Keratinocyte (primary cell): Measurements from ENCODE around the gene PDE6A. TPM values are rescaled to one million over a fixed set of nuclear protein-coding genes. Genes with fewer than 3 reads are reported as not detected.

Experiments used
- DNase-seq: peaks from one replicate; pipeline ENCODE4 v3.0.0-alpha.2; 2011; ENCODE audit warnings: low read depth, missing footprints, low spot score
- FAIRE-seq: peaks from 2 replicates; lab custom pipeline; 2011; peaks lifted over from hg19 to GRCh38; lab: Jason Lieb, UNC
- H2AFZ ChIP-seq: 2 replicates; pipeline ENCODE4 v1.6.0; 2012; ENCODE audit warnings: low read length, control low read depth, inconsistent platforms; ENCODE audit not compliant: control insufficient read depth
- H3K27ac ChIP-seq: 2 replicates; pipeline ENCODE4 v1.5.1; 2011; ENCODE audit warnings: low read length; ENCODE audit not compliant: control insufficient read depth, insufficient read depth
- H3K27me3 ChIP-seq: 3 replicates; pipeline ENCODE4 v1.6.0; 2011; ENCODE audit warnings: low read length; ENCODE audit not compliant: control insufficient read depth, insufficient read depth; ENCODE audit errors: extremely low read depth
- H3K36me3 ChIP-seq, 2 experiments: 2 replicates in 1 of 2; 3 replicates in 1 of 2; pipeline ENCODE4 v1.5.1; 2011; ENCODE audit warnings: low read length in 2 of 2, mild to moderate bottlenecking in 1 of 2; ENCODE audit not compliant: control insufficient read depth in 2 of 2, insufficient read depth in 2 of 2; ENCODE audit errors: extremely low read depth in 1 of 2
- H3K4me1 ChIP-seq: 3 replicates; pipeline ENCODE4 v1.5.1; 2011; ENCODE audit warnings: low read length; ENCODE audit not compliant: control insufficient read depth, insufficient read depth; ENCODE audit errors: extremely low read depth
- H3K4me2 ChIP-seq: 3 replicates; pipeline ENCODE4 v1.6.0; 2011; ENCODE audit warnings: low read depth, low read length; ENCODE audit not compliant: control insufficient read depth, insufficient read depth; ENCODE audit errors: extremely low read depth
- H3K4me3 ChIP-seq, 3 experiments: fragments of 200-600 bp in 1 of 3; sonication (generic) in 1 of 3; 2 replicates in 2 of 3; 3 replicates in 1 of 3; pipeline ENCODE4 v1.5.1; 2011 to 2016; ENCODE audit warnings: low read length in 3 of 3, mild to moderate bottlenecking in 3 of 3, control low read depth in 2 of 3, inconsistent platforms in 1 of 3, low read depth in 1 of 3, mixed read lengths in 1 of 3, mixed run types in 1 of 3, moderate library complexity in 1 of 3; ENCODE audit not compliant: control insufficient read depth in 2 of 3, insufficient read depth in 2 of 3; ENCODE audit errors: extremely low read depth in 1 of 3
- H3K79me2 ChIP-seq: 2 replicates; pipeline ENCODE4 v1.6.0; 2012; ENCODE audit warnings: low read length; ENCODE audit not compliant: control insufficient read depth, insufficient read depth
- H3K9ac ChIP-seq: 3 replicates; pipeline ENCODE4 v1.6.0; 2011; ENCODE audit warnings: low read length; ENCODE audit not compliant: control insufficient read depth, insufficient read depth; ENCODE audit errors: extremely low read depth
- H3K9me1 ChIP-seq: 3 replicates; pipeline ENCODE4 v1.6.0; 2011; ENCODE audit warnings: low read length; ENCODE audit not compliant: control insufficient read depth, insufficient read depth; ENCODE audit errors: extremely low read depth
- H3K9me3 ChIP-seq: 2 replicates; pipeline ENCODE4 v1.5.1; 2012; ENCODE audit warnings: low read depth, low read length; ENCODE audit not compliant: control insufficient read depth
- H4K20me1 ChIP-seq: 3 replicates; pipeline ENCODE4 v1.6.0; 2011; ENCODE audit warnings: low read length; ENCODE audit not compliant: control insufficient read depth, insufficient read depth; ENCODE audit errors: extremely low read depth
- EZH2 ChIP-seq: IDR thresholded peaks from one replicate; pipeline ENCODE4 v1.6.1; 2012; ENCODE audit warnings: inconsistent platforms, mild to moderate bottlenecking, low read length, moderate library complexity
- dilution Hi-C: fragments of 300-500 bp; cut with MboI; formaldehyde crosslinking; loops from one replicate; pipeline ENCODE4 v1.7.0; 2020; ENCODE audit warnings: low sequenced_read_pairs; ENCODE audit not compliant: extremely low pct_ligation_motif_present
- polyA minus RNA-seq, 3 experiments: library from RNA; depleted of rRNA, polyadenylated mRNA; stranded (reverse); fragments of >200 nt; gene quantifications; 1 replicate in 1 of 3; 2 replicates in 1 of 3; 3 replicates in 1 of 3; pipeline ENCODE4 v1.2.3, GENCODE V29; 2011
- polyA plus RNA-seq, 5 experiments: library from polyadenylated mRNA; depleted of rRNA in 3 of 5; stranded (reverse) in 3 of 5; stranded (forward) in 1 of 5; unstranded in 1 of 5; fragments of >200 nt; gene quantifications; 1 replicate in 1 of 5; 2 replicates in 3 of 5; 3 replicates in 1 of 5; pipeline versions ENCODE4 v1.2.1 to v1.2.3, GENCODE V29; 2011 to 2012; ENCODE audit warnings: missing spikeins in 2 of 5, low read depth in 1 of 5, low replicate concordance in 1 of 5
- TF ChIP-seq, protein P1 (sequence below), 3 experiments: IDR thresholded peaks in 1 of 3; conservative IDR thresholded peaks in 1 of 3; optimal IDR thresholded peaks in 1 of 3; 2 replicates in 2 of 3; 3 replicates in 1 of 3; pipeline versions ENCODE3 to v1.5.1; 2011; ENCODE audit warnings: low read length in 3 of 3, mild to moderate bottlenecking in 3 of 3, moderate library complexity in 2 of 3, control low read depth in 1 of 3, inconsistent platforms in 1 of 3; ENCODE audit not compliant: insufficient read depth in 2 of 3; ENCODE audit errors: extremely low read depth in 1 of 3

Gene PDE6A
- 0.03 to 0.05 TPM (median 0.03 TPM) in 3 replicates for polyA plus RNA-seq
- not detected for polyA plus RNA-seq (2011; ENCODE audit: low read depth)
- 0.05 TPM in 1 of 2 replicates, not detected in the other for polyA plus RNA-seq (2011; cell fraction: cytosol; rRNA removed)
- 0.03 and 0.05 TPM in 2 replicates for polyA plus RNA-seq (2011; cell fraction: nucleus; rRNA removed)
- polyA plus RNA-seq (2012; ENCODE audit: low replicate concordance), result 0.03 and 0.14 TPM in 2 replicates
- not detected in 3 replicates for polyA minus RNA-seq
- not detected for polyA minus RNA-seq (2011; cell fraction: cytosol; rRNA and poly(A)+ RNA removed)
- not detected in 2 replicates for polyA minus RNA-seq (2011; cell fraction: nucleus; rRNA and poly(A)+ RNA removed)

DNA sequence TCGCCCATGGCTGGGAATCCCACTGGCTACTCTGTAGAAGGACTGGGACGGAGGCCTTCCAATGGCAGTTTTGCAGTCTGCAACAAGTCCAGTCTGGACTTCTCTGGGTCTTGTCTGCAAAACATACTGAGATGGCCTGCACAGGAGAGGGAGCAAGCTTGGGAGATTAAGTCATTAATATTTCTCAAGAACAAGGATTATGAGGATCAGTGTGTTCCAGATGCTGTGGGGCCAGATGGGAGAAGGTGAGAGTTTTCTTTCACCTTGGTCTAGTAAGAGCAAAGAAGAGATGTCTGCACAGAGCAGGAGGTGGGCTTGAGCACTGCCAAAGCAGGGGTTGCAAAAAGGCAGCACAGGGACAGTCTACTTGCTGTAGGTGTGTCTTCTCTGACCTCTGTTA lies at the start of gene PDE6A:
TSS of gene PDE6A (minus strand) at position 128 of the 400 bp plus-strand sequence. CDS start at position 8, 120 bp downstream.
- Histone ChIP-seq H4K20me1 (no peaks in the 10 kb centered on the region), H3K4me1 (peaks cover 12% of the 10 kb centered on the region), H3K9me3 (no peaks in the 10 kb centered on the region), H3K9ac (no peak within 1 kb of the TSS), H3K36me3 (no peaks in the 10 kb centered on the region), H3K27me3 (no peaks in the 10 kb centered on the region), H3K27ac (no peak within 1 kb of the TSS), H3K4me3 (no peak within 1 kb of the TSS), H3K79me2 (no peaks in the 10 kb centered on the region), H2AFZ (no peak within 1 kb of the TSS), H3K9me1 (no peaks in the 10 kb centered on the region), H3K4me2 (no peak within 1 kb of the TSS)
- DNase-seq, result no peak
- dilution Hi-C loops, result no loop called here
- FAIRE-seq, result no peak
- TF ChIP-seq, protein P1, sequence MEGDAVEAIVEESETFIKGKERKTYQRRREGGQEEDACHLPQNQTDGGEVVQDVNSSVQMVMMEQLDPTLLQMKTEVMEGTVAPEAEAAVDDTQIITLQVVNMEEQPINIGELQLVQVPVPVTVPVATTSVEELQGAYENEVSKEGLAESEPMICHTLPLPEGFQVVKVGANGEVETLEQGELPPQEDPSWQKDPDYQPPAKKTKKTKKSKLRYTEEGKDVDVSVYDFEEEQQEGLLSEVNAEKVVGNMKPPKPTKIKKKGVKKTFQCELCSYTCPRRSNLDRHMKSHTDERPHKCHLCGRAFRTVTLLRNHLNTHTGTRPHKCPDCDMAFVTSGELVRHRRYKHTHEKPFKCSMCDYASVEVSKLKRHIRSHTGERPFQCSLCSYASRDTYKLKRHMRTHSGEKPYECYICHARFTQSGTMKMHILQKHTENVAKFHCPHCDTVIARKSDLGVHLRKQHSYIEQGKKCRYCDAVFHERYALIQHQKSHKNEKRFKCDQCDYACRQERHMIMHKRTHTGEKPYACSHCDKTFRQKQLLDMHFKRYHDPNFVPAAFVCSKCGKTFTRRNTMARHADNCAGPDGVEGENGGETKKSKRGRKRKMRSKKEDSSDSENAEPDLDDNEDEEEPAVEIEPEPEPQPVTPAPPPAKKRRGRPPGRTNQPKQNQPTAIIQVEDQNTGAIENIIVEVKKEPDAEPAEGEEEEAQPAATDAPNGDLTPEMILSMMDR (optimal IDR thresholded peaks at IDR 0.05 in 1 of 3, IDR thresholded peaks at IDR 0.05 in 1 of 3, conservative IDR thresholded peaks at IDR 0.05 in 1 of 3; ENCODE audit: extremely low read depth in 1 of 3, insufficient read depth in 2 of 3, low read length in 3 of 3), result no peak
- no peak for TF ChIP-seq EZH2

DNA sequence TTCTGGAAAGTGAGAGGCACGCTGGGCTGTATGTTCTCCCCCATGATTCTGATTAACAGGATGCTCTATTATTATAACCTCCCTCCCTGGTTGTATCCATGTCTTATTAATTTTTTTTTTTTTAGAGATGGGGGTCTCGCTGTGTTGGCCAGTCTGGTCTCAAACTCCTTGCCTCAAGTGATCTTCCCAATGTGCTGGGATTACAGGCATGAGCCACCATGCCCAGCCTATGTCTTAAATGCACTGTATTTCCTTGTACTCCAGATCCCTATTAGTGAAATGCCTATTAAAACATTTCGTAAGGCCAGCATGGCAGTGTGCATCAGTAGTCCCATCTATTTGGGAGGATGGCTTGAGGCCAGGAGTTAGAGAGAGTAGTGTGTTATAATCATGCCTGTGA lies 48.9 kb upstream of the PDE6A start:
- FAIRE-seq, result no peak
- Histone ChIP-seq H2AFZ (no peak overlapping the region), H3K9ac (no peak overlapping the region)

More for the DNA sequence above, 48.9 kb upstream of the PDE6A start:
- Histone ChIP-seq H3K9me1 (no peaks in the 10 kb centered on the region), H4K20me1 (no peaks in the 10 kb centered on the region), H3K9me3 (no peaks in the 10 kb centered on the region), H3K36me3 (peaks cover 7% of the 10 kb centered on the region in 2 experiments), H3K27ac (no peak overlapping the region), H3K4me3 (no peak overlapping the region), H3K4me1 (peaks cover 6% of the 10 kb centered on the region), H3K27me3 (no peaks in the 10 kb centered on the region), H3K4me2 (no peak overlapping the region), H3K79me2 (no peaks in the 10 kb centered on the region)
- TF ChIP-seq, protein P1 (optimal IDR thresholded peaks at IDR 0.05 in 1 of 3, IDR thresholded peaks at IDR 0.05 in 1 of 3, conservative IDR thresholded peaks at IDR 0.05 in 1 of 3; ENCODE audit: extremely low read depth in 1 of 3, insufficient read depth in 2 of 3, low read length in 3 of 3), result no peak
- no peak for TF ChIP-seq EZH2
- DNase-seq, result no peak
- dilution Hi-C loops, result no loop called here
